HL-60/S4 (cell line): ENCODE measurements around the gene SNTB2.
"Not testable (repeated sequence)": the region's sequence is repeated elsewhere in the genome, so short reads cannot be mapped to it uniquely, and the experiment has no call there.

ENCODE experiments used
- in situ Hi-C: fragments of 300-500 bp; cut with MboI; formaldehyde crosslinking; loops from 2 replicates; pipeline ENCODE4 v1.14.3; 2022; ENCODE audit warnings: low sequenced_read_pairs

Gene SNTB2

DNA sequence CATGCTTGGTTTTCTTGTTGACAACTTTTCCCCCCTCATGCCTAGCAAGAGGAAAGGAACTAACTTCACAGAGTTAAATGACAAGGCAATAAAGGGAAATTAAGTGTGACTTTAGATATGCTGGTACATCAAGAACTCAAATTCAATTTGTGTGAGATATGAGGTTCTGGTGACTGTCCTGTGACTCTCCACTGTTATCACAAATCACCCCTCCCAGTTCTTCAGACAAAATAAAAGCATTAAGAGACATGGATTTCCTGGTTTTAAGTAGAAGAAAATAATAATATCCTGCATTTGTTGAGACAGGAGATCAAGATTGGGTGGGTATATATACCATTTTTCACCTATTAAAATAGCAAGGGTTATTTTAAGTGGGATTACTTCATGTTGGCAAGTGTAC lies 46.2 kb downstream of the SNTB2 start:
- in situ Hi-C loops, result no loop called here

DNA sequence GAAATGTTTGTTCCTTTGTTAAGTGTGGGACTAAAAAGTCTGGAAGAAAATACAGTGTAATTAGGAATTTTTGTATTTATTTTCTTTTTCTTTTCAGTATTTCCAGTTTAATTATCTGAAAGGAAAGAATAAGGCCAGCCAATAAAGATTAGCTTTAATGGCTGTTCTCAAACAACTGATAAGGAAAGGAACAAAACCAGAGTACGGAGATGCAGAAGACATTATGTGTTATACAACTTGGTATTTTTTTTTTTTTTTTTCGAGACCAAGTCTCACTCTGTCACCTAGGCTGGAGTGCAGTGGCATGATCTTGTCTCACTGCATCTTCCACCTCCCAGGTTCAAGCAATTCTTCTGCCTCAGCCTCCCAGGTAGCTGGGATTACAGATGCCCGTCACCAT lies 47.5 kb downstream of the SNTB2 start:
- in situ Hi-C loops, result no loop called here

DNA sequence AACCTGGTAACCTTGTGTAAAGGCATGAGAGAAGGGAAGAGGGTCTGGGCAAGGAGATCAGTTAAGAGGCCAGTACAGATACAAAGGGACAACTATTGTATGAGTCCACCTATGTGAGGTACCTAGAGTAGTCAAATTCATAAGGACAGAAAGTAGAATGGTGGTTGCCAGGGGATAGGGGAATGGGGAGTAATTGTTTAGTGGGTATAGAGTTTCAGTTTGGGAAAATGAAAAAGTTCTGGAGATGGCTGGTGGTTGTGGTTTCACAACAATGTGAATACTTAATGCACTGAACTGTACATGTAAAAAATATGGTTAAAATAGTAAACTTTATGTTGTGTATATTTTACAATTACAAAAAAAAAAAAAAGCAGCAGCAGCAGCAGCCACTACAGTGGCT lies 49.4 kb downstream of the SNTB2 start:
- in situ Hi-C loops, result no loop called here

DNA sequence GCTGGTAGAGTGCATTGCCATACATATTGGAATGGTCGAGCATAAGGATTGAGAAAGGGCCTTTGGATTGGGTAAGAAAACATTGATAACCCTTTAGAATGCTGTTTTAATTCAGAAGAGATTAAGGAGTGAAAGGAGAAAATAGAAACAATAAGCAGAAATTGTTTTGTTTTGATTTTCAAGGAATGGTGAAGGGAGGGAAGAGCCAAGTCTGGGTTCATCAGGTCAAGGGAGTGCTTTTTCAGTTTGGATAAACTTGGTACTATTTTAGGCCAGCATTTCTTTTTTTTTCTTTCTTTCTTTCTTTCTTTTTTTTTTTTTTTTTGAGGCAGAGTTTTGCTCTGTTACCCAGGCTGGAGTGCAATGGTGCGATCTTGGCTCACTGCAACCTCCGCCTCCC lies 50.3 kb downstream of the SNTB2 start:
- in situ Hi-C loops, result no loop called here

DNA sequence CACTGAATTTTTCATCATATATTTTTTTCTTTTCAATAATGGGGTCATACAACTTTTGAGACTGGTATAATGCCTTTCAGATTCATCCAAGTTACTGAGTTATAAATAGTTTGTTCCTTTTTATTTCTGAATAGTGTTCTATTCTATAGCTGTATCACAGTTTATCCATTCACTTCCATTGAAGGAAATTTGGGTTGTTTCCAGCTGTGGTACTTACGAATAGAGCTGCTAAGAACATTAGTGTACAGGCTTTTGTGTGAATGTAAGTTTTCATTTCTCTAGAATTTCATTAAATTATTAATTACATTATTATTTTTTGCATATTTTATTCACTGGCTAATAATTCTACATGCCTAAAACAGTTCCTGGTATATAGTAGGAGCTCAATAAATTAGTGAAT lies 52.9 kb downstream of the SNTB2 start:
- in situ Hi-C loops, result no loop called here

DNA sequence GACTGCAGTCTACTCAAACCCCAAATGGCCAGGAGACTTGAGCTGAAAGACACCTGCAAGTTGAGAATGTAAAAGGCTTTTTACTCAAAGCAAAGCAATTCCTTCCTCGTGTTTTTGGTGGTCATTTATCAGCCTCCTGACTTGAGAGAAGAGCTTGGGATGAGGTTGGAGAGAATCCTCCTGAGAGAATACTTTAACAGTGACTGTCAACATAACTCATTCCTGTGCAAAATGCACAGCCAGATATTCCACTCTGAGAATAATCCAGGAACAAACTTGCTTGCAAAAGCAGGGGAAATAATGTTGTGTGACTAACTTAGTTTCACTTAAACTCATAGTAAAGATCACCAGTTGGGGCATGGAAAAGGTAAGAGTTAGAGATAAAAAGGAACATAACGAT lies 53.4 kb downstream of the SNTB2 start:
- in situ Hi-C loops, result no loop called here

DNA sequence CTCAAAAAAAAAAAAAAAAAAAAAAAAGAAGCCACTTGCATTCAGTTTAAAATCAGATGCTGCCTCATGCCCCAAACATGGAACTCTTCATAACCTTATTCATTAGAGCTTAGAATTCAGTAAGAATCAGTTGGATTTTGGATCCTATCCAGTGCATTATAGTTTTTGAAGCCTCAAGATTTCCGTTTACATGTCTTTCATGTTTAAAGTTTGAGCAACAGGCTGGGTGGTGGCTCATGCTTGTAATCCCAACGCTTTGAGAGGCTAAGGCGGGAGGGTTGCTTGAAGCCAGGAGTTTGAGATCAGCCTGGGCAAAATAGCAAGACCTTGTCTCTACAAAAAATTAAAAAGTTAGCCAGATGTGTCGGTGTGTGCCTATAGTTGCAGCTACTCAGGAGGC lies 55.0 kb downstream of the SNTB2 start:
- in situ Hi-C loops, result no loop called here

DNA sequence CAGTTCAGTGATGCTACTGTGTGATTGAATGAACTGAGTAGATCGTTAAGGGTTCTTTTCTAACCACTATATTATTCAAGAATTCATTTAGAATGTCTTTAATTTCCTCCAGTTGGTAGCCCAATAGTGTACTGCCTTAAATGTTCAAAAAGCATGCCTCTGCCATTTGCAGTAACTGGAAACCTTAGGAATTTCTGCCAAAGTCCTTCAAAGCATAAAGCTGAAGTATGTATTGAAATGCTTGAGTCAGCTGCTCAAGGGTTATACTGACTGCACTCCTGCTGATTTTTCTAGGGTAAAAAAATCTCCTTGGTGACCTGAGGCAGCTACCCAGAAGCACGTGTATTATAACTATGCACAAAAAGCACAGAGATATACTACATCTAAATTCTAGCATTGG lies 56.5 kb downstream of the SNTB2 start:
- in situ Hi-C loops, result no loop called here

DNA sequence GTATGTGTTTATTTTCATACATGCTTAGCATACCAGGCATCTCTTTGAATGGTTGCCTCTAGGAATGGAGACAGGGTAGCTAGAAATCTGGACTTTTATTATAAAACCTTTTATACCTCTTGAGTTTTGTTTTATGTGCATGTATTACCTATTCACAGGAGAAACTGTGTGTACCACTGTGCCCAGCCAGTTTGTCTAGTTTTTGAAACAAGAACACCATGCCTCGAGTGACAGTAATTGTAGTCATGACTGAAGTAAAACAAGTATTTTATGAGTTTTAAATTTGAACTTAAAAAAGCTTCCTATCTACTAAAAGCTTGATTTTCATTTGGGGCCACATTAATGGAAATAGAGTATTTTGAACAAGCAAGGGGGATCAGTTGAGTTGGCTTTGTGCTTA lies 57.4 kb downstream of the SNTB2 start:
- in situ Hi-C loops, result no loop called here

DNA sequence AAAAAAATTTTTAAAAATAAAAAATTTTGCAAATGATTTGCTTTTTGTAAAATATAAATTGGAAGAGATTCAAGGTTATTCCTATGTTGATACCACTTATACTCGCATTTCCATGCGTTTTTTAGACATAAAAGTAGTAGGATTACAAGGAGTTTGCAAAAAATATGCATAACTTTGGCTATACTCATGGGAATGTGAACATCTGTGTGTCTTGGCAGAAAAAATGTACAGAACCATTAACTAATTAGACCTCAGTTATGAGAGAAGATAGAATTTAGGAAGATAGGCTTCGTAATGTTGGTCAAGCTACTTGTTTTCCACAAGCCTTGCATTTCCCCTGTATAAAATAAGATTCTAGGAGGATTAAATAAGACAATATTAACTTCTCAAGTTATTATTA lies 63.1 kb downstream of the SNTB2 start:
- in situ Hi-C loops, result no loop called here

DNA sequence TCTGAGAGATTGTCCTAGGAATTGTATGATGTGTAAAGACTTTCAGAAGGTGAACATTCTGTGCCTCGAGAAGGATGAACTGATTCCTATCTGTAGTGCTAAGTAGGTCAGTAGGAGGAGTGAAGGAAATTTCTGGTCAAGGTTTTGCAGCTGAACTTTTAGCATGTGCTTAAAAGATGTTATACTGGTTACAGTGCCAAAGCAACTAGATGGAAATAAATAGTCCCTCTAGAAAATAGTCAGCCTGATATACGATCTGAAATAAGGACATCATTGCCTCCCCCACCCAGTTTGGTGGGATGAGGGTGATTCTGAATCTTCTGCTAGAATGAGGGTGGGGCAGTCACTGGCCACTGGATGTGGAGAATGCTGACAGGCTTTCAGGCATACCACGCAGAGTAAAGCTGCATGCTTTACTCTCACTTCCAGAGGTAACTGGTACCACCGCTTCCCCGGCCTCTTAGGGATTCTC lies 66.9 kb downstream of the SNTB2 start:
- in situ Hi-C loops, result no loop called here

DNA sequence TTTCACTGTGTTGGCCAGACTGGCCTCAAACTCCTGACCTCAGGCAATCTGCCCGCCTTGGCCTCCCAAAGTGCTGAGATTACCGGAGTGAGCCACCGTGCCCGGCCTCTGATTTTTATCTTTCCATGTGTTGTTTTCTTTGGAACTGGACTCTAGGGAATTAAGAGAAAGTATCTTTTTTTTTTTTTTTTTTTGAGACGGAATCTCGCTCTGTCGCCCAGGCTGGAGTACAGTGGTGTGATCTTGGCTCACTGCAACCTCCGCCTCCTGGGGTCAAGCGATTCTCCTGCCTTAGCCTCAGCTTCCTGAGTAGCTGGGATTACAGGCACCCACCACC lies 72.4 kb downstream of the SNTB2 start:
- in situ Hi-C loops, result not testable (repeated sequence)

DNA sequence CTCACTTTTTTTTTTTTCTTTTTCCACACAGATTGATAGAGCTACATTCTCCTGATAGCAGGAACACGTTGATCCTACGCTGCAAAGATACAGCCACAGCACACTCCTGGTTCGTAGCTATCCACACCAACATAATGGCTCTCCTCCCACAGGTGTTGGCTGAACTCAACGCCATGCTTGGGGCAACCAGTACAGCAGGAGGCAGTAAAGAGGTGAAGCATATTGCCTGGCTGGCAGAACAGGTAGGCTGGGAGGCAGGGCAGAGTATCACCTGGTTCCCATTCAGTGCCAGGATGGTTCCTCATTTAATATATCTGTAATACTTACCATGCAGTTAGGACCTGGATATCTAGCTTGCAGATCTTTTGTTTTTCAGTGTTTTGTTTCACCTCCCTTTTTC lies 73.1 kb downstream of the SNTB2 start:
- in situ Hi-C loops, result no loop called here

DNA sequence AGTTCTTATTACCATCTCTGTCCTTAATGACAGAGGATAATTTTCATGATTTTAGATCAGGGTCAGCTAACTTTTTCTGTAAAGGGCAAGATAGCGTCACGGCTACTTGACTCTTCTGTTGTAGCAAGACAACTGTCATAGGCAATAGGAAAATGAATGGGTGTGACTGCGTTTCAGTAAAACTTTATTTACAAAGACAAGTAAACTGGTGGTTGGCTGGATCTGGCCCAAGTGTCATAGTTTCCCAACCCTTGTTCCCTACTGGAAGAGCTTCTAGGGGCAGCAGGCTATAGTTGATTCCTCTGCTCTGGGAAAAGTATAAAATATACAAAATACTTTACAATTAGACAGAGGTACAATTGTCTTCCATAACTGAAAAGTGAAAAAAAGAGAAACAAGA lies 73.5 kb downstream of the SNTB2 start:
- in situ Hi-C loops, result no loop called here

DNA sequence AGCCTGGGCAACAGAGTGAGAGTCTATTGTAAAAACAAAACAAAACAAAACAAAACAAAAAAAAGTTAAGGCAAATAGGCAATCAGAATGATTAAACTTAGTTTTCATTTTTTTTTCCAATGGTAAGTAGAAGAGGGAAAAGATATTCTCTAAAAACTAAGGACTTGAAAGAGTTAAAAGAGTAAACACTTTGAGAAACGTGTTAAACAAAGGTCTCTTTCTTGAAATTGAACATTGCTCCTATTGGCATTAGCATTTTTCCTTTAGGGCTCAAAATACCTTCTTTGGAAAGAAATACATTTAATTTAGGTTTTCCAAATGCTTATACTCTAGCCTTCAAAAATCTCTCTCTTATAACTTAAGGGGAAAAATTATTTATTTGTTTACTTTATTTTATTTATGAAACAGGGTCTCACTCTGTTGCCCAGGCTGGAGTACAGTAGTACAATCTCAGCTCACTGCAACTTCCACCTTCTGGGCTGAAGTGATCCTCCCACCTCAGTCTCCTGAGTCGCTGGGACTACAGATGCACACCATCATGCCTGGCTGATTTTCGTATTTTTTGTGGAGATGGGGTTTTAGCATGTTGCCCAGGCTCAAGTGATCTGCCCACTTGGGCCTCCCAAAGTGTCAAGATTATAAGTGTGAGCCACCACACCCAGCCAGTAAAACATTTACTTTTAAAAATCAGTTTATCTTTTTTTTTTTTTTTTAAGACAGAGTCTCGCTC lies 79.5 kb downstream of the SNTB2 start:
- in situ Hi-C loops, result no loop called here

DNA sequence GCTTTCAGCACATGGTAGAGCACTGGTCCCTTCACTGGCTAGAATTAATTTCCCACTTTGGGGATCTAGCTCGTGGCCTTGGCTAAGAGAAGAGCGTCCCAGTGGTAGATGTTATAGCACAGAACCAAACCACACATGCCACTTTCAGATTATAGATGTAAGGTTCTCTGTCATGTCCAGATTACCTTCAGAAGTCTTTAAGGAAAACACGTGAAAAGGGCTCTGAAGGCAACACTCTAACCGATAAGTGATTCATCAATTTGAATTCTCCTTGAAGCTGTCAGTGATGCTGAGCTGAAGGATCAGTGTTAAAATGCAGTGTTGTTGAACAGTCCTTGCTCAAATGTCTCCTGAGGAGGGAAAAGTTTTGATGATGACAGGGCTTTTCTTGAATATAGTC lies 80.7 kb downstream of the SNTB2 start:
- in situ Hi-C loops, result no loop called here

DNA sequence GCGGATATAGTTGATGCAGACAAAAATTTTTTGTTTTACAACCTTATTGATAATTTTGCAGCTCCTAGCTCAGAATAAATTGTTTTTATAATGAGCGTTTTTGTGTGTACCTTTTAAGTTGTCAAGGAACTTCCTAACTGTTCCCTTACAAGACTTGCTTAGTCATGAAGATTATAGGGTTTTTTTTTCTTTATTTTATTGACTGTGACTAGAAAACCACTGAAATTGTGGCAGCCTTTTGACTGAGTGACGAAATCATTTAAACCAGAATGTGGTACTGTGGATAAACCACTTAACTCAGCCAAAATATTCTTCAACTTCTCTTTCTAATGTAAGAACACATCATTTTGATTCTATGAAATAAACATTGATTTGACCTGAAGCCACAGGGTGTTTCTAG lies 83.4 kb downstream of the SNTB2 start:
- in situ Hi-C loops, result no loop called here

DNA sequence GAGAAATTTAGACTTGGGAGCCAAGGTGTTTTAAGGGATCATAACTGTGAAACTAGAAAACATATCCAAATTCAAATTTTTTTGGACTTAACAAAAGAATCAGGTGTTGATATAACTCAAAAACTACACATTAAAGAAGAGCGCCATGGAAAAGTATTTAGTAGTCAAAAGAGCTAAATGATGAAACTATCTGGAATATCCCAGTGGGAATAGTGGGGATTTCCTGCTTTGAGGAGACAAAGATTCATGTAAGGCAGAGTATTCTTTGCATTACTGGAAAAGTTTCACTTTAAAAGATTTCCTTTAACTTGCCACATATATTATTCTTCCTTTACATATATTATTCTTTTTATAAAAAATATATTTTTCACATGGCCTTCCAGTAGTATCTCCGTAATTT lies 83.9 kb downstream of the SNTB2 start:
- in situ Hi-C loops, result no loop called here

DNA sequence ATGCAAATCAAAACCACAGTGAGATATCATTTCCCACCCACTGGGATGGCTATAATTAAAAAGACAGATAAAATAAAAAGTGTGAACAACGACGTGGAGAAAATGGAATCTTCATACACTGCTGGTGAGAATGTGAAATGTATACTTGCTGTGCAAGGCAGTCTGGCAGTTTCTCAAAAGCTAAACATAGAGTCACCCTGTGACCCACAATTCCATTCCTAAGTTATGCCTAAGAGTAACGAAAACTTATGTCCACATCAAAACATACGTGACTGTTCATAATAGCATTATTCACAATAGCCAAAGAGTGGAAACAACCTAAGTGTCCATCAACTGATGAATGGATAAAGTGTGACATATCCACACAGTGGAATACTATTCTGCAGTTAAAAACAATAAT lies 86.0 kb downstream of the SNTB2 start:
- in situ Hi-C loops, result no loop called here

DNA sequence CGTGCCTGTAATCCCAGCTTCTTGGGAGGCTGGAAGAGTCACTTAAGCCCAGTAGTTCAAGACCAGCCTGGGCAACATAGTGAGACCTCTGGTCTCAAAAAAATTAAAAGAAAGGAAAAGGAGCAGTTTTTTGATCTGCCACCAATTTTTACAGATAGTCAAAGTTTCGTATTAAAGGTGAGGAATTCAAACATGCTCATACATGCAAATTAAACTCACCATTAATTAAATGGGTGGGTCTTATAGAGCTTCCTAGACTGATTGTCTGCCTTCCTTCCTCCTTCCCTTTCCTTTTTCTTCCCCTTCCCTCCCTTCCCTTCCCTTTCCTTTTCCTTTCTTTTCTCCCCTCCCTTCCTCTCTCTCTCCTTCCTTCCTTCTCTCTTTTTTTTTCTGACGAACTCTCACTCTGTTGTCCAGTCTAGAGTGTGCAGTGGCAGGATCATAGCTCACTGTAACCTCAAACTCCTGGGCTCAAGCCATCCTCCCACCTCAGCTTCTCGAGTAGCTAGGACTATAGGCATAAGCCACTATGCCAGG lies 87.8 kb downstream of the SNTB2 start:
- in situ Hi-C loops, result no loop called here

DNA sequence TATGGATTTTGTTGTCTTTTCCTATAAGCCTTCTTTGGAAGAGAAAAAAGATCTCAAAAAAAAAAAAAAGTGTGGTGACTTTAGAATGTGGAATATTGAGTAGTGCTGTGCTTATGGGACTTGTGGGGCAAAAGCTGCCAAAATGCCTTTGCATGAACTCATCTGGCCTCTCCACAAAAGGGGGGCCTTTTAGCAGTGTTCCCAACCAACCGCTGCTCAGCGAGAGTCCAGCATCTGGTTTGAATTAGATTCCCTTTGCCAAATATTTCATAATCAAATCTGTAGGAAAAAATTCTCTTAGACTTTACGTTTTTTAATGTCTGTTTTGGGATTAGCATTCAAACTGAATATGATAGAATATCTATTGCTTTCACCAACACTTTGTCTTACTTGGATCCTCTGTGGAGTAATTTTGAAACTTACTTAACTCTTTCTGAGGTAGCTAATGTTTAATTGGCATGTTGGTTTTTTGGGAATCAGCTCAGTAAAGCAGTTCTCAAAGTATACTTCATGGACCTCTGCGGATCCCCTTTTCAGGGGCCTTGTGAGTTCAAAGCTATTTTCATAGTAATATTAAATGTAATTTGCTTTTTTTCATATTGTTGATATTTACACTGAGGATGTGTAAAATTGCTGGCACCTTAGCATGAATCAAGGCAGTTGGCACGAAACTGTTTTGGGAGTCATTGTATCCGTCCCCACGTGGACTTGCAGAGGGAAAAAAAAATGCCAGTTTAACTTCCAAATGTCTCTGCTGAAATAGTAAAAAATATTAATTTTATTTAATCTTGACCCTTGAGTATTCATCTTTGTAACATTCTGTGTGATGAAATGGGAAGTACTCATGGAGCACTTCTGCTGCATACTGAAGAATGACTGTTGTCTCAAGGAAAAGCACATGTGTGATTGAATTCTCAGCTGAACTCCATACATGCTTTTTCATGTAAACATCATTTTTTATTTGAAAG lies 89.5 kb downstream of the SNTB2 start:
- in situ Hi-C loops, result no loop called here

DNA sequence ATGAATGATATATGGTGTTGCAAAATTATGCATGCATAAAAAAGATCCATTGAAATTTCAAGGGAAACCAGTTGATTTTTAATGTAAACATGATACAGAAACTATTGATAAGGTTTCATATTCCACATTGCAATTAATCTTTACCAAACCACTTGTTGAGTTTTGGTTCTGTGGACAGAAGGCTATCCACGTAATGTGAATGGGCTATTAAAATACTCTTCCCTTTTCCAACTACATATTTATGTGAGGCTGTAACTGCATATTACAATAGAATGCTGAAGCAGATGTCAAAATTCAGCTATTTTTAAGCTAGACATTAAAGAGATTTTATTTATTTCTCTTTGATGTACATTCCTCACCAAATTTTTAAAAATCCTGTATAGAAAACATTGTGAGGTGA lies 90.4 kb downstream of the SNTB2 start:
- in situ Hi-C loops, result no loop called here
